PFSK-1 (cell line): ENCODE measurements around the gene EIF3M. TPM values are rescaled to one million over a fixed set of nuclear protein-coding genes. Genes with fewer than 3 reads are reported as not detected.

Experiments
- FOXP2 ChIP-seq: optimal IDR thresholded peaks from 2 replicates; pipeline ENCODE3; 2011; ENCODE audit warnings: borderline replicate concordance, control low read depth, inconsistent platforms; ENCODE audit not compliant: insufficient read depth; ENCODE audit errors: extremely low read length, extremely low read depth
- POLR2AphosphoS5 ChIP-seq: IDR thresholded peaks from 2 replicates; pipeline ENCODE4 v1.6.1; 2012; ENCODE audit warnings: low read depth, mild to moderate bottlenecking, control low read depth, low read length, moderate library complexity
- SIN3A ChIP-seq: IDR thresholded peaks from 2 replicates; pipeline ENCODE4 v1.6.1; 2012; ENCODE audit warnings: mild to moderate bottlenecking, low read length, moderate library complexity, borderline replicate concordance; ENCODE audit not compliant: insufficient read depth
- TAF1 ChIP-seq: IDR thresholded peaks from 2 replicates; pipeline ENCODE4 v1.6.1; 2012; ENCODE audit warnings: low read length, control low read depth, borderline replicate concordance; ENCODE audit not compliant: insufficient read depth
- polyA plus RNA-seq: library from polyadenylated mRNA; unstranded; fragments of >200 nt; gene quantifications from one replicate; pipeline ENCODE4 v1.2.1, GENCODE V29; 2012; ENCODE audit warnings: low read depth, missing spikeins; ENCODE audit not compliant: insufficient read length
- TF ChIP-seq, protein P1 (sequence below), 2 experiments: IDR thresholded peaks; 2 replicates each; pipeline versions ENCODE4 v1.6.1 to v1.8.0; 2011 to 2012; ENCODE audit warnings: low read depth in 2 of 2, low read length in 2 of 2, control low read depth in 1 of 2, inconsistent platforms in 1 of 2, mild to moderate bottlenecking in 1 of 2, moderate library complexity in 1 of 2; ENCODE audit not compliant: insufficient read depth in 1 of 2

Gene EIF3M
- 545 TPM for polyA plus RNA-seq

DNA sequence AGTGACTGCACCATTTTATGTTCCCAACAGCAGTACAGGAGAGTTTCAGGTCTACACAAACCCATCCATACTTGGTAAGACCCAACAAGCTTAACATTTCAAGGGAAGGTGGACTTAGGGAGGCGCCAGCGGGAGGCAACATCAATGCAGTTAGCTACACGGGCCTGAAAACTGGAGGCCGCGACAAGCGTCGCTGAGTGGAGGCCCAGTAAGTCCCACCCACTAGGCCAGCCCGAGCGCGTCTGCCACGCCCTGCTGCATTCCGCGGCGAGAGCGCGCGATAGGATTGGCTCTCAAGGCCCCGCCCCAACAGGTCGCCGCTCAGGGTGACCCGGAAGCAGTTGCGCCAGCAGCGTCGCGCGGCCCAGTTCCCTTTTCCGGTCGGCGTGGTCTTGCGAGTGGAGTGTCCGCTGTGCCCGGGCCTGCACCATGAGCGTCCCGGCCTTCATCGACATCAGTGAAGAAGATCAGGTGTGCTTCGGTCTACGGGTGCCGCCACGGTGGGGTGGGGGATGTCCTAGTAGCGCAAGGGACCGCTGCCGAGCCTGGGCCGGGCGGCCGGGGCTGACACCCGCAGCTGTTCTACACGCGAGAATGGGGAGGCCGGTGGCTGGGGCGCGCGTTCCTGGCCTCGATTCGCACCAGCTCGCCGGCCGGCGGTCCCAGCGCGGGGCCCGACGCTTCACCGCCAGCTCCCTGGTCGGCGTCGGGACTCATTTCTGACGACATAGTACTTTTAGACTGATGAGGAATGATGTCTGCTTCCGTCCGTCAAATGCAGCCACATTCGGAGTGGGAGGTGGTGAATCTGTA is at the start of gene EIF3M:
TSS of gene EIF3M (plus strand) at position 373 of the 813 bp plus-strand sequence. CDS start at position 430, 57 bp downstream.
- TF ChIP-seq SIN3A (peak; percentile 74; the same call in 1 of the 2 replicates), FOXP2 (peak; percentile 94), TAF1 (peak; percentile 97), POLR2AphosphoS5 (peak; percentile 96)
- TF ChIP-seq, protein P1, sequence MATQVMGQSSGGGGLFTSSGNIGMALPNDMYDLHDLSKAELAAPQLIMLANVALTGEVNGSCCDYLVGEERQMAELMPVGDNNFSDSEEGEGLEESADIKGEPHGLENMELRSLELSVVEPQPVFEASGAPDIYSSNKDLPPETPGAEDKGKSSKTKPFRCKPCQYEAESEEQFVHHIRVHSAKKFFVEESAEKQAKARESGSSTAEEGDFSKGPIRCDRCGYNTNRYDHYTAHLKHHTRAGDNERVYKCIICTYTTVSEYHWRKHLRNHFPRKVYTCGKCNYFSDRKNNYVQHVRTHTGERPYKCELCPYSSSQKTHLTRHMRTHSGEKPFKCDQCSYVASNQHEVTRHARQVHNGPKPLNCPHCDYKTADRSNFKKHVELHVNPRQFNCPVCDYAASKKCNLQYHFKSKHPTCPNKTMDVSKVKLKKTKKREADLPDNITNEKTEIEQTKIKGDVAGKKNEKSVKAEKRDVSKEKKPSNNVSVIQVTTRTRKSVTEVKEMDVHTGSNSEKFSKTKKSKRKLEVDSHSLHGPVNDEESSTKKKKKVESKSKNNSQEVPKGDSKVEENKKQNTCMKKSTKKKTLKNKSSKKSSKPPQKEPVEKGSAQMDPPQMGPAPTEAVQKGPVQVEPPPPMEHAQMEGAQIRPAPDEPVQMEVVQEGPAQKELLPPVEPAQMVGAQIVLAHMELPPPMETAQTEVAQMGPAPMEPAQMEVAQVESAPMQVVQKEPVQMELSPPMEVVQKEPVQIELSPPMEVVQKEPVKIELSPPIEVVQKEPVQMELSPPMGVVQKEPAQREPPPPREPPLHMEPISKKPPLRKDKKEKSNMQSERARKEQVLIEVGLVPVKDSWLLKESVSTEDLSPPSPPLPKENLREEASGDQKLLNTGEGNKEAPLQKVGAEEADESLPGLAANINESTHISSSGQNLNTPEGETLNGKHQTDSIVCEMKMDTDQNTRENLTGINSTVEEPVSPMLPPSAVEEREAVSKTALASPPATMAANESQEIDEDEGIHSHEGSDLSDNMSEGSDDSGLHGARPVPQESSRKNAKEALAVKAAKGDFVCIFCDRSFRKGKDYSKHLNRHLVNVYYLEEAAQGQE (IDR thresholded peaks at IDR 0.05; ENCODE audit: insufficient read depth in 1 of 2, low read depth in 2 of 2, low read length in 2 of 2): peak in 1 of 2 experiments; percentile 74; a peak in 2 of 4 replicates

DNA sequence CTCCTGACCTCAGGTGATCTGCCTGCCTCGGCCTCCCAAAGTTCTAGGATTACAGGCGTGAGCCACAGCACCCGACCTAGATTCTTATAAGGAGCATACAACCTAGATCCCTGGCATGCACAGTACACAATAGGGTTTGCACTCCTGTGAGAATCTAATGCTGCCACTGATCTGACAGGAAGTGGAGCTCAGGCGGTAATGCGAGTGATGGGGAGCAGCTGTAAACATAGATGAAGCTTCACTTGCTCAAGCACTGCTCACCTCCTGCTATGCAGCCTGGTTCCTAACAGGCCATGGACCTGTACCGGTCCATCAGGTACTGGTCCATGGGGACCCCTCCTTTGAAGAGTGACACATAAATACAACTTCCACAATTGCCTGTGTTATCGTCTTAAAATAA is 44.8 kb upstream of the EIF3M start:
- TF ChIP-seq SIN3A (no peak), TAF1 (no peak), FOXP2 (no peak), POLR2AphosphoS5 (no peak)
- TF ChIP-seq, protein P1 (IDR thresholded peaks at IDR 0.05; ENCODE audit: insufficient read depth in 1 of 2, low read depth in 2 of 2, low read length in 2 of 2): no peak

DNA sequence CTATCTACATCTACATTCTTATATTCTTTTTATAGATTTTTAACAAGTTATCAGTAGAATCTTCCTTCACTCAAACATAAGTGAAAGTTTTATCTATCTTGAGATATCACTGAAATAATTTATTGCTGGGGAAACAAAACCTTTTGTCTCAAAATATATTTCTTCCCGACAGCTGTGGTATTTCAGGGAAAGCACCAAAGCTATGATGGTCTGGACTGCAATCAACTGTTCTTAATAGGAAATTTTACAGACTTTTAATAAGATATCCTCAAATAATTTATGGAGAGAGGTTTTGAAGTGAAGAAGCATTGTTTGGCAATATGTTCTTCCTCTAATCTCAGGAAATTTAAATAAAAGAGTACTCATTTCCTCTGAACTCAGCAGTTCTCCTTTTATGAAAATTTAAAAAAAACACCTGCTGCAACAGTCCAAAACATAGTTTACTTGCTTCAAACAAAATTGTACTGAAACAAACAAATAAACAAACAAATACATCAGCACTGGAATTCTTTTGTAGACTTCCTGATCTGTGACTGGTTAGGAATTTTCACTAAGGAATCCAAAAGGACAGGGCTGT is 33.9 kb upstream of the EIF3M start:
- TF ChIP-seq FOXP2 (no peak), SIN3A (no peak), POLR2AphosphoS5 (no peak), TAF1 (no peak)
- TF ChIP-seq, protein P1 (IDR thresholded peaks at IDR 0.05; ENCODE audit: insufficient read depth in 1 of 2, low read depth in 2 of 2, low read length in 2 of 2): no peak

DNA sequence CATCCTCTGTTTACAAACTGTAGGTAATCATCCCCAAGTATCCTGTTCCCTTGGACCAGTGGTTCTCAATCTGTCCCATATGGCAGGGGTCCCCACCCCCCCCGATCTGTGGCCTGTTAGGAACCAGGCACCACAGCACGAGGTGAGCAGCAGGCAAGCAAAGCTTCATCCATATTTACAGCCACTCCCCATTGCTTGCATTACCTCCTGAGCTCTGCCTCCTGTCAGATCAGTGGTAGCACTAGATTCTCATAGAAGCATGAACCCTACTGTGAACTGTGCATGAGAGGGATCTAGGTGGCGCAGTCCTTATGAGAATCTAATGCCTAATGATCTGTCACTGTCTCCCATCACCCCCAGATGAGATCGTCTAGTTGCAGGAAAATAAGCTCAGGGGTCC is 33.4 kb upstream of the EIF3M start:
- TF ChIP-seq FOXP2 (no peak), SIN3A (no peak), POLR2AphosphoS5 (no peak), TAF1 (no peak)
- TF ChIP-seq, protein P1 (IDR thresholded peaks at IDR 0.05; ENCODE audit: insufficient read depth in 1 of 2, low read depth in 2 of 2, low read length in 2 of 2): no peak
